A673 (cell line): ENCODE data around the gene MFSD11. TPM values are rescaled to one million over a fixed set of nuclear protein-coding genes. Genes with fewer than 3 reads are reported as not detected.

Source experiments
- BruUV-seq: library from RNA; stranded (reverse); fragments of 400-500 nt; replicated peaks from 2 replicates; lab custom pipeline; 2021; lab: Mats Ljungman, UMichigan
- CTCF ChIA-PET: fragments of 300-600 bp; sonication (Branson Sonifier 250); formaldehyde crosslinking; loops from one replicate; lab custom pipeline; 2022; ENCODE audit warnings: antibody characterized with exemption; lab: Charles Lee
- POLR2A ChIA-PET: fragments of 300-600 bp; sonication (Branson Sonifier 250); formaldehyde crosslinking; loops from one replicate; lab custom pipeline; 2022; ENCODE audit warnings: antibody characterized with exemption; ENCODE audit not compliant: low non-redundant PET; lab: Charles Lee
- DNase-seq: peaks from one replicate; pipeline ENCODE4 v3.0.0-alpha.2; 2015; ENCODE audit warnings: low spot score
- H3K27ac ChIP-seq: fragments of 200-600 bp; sonication (generic); 2 replicates; pipeline ENCODE4 v1.5.1; 2016; ENCODE audit warnings: mixed run types, low read depth, mild to moderate bottlenecking, mixed read lengths, antibody characterized with exemption, low read length; ENCODE audit not compliant: poor library complexity, severe bottlenecking
- H3K27me3 ChIP-seq: fragments of 200-600 bp; sonication (generic); replicated peaks from 2 replicates; pipeline ENCODE4 v1.6.1; 2017; ENCODE audit warnings: mixed run types, low read depth, mild to moderate bottlenecking, mixed read lengths, antibody characterized with exemption, low read length; ENCODE audit not compliant: insufficient read depth, poor library complexity
- H3K36me3 ChIP-seq: fragments of 200-600 bp; sonication (generic); 2 replicates; pipeline ENCODE4 v1.6.1; 2016; ENCODE audit warnings: mixed run types, mild to moderate bottlenecking, mixed read lengths, antibody characterized with exemption, low read length; ENCODE audit not compliant: insufficient read depth, poor library complexity, severe bottlenecking
- H3K4me1 ChIP-seq: fragments of 200-600 bp; sonication (generic); 2 replicates; pipeline ENCODE4 v1.6.1; 2017; ENCODE audit warnings: mixed run types, mild to moderate bottlenecking, mixed read lengths, antibody characterized with exemption, low read length; ENCODE audit not compliant: insufficient read depth, poor library complexity, severe bottlenecking
- H3K4me3 ChIP-seq: fragments of 200-600 bp; sonication (generic); 2 replicates; pipeline ENCODE4 v1.5.1; 2016; ENCODE audit warnings: low read depth, mixed run types, mild to moderate bottlenecking, mixed read lengths, low read length; ENCODE audit not compliant: poor library complexity, severe bottlenecking
- H3K9me3 ChIP-seq: fragments of 200-600 bp; sonication (generic); 2 replicates; pipeline ENCODE4 v1.6.1; 2016; ENCODE audit warnings: mixed run types, low read depth, mild to moderate bottlenecking, mixed read lengths, antibody characterized with exemption, low read length; ENCODE audit not compliant: poor library complexity, severe bottlenecking
- CTCF ChIP-seq: fragments of 300-800, 200-600 bp; sonication (generic); conservative IDR thresholded peaks from 2 replicates; pipeline ENCODE4 v1.5.1; 2017; ENCODE audit warnings: low read depth, mild to moderate bottlenecking, antibody characterized with exemption, low read length, moderate library complexity, mixed read lengths
- EZH2 ChIP-seq: fragments of 200-600 bp; sonication (generic); IDR thresholded peaks from 2 replicates; pipeline ENCODE4 v1.6.1; 2017; ENCODE audit warnings: borderline replicate concordance, low read depth, mild to moderate bottlenecking, mixed read lengths, antibody characterized with exemption, low read length; ENCODE audit not compliant: poor library complexity, severe bottlenecking
- intact Hi-C: fragments of 100-400 bp; cut with micrococcal nuclease; formaldehyde crosslinking; loops from one replicate; pipeline ENCODE4 v1.10.0; 2022; ENCODE audit not compliant: unreplicated experiment
- total RNA-seq: library from RNA; stranded (reverse); gene quantifications from 2 replicates; pipeline ENCODE4 v1.2.3, GENCODE V29; 2021

MFSD11 gene
- total RNA-seq, 1 experiment from 2014 or later: 38.8 TPM

GRCh38 chr17:76758570-76758969, 20.7 kb downstream of the MFSD11 start:
- BruUV-seq: no TSS peak
- Histone ChIP-seq H3K27me3 (no peaks in the 10 kb centered on the region), H3K4me1 (no peaks in the 10 kb centered on the region), H3K27ac (no peak overlapping the region), H3K4me3 (no peak overlapping the region), H3K9me3 (no peaks in the 10 kb centered on the region), H3K36me3 (peaks cover 4% of the 10 kb centered on the region)
- TF ChIP-seq EZH2: no peak
- no peak for TF ChIP-seq CTCF
- intact Hi-C loops: no loop called here
- ChIA-PET CTCF (no interaction called here), POLR2A (no interaction called here)
- DNase-seq: no peak

GRCh38 chr17:76772842-76773525, 35.1 kb downstream of the MFSD11 start:
- H3K4me3 ChIP-seq: peak overlapping the region; percentile 25
- TF ChIP-seq CTCF: no peak
- no peak for TF ChIP-seq EZH2
- peak; percentile 98 for DNase-seq
- POLR2A ChIA-PET: interaction anchor here (0.5 kb wide), 1 partner anchor 568 kb away, joined by 4 read pairs; no protein-coding TSS in a partner anchor
- H3K27ac ChIP-seq: peak overlapping the region; percentile 74
- peaks cover 21% of the 10 kb centered on the region for H3K36me3 ChIP-seq
- no peaks in the 10 kb centered on the region for H3K9me3 ChIP-seq
- intact Hi-C loops: no loop called here
- no peaks in the 10 kb centered on the region for H3K27me3 ChIP-seq
- CTCF ChIA-PET: interaction anchor here (0.6 to 0.7 kb wide), 2 partner anchors 18 to 465 kb away, joined by 3 to 8 read pairs; no protein-coding TSS in a partner anchor
- peaks cover 15% of the 10 kb centered on the region for H3K4me1 ChIP-seq
- TSS peak; percentile 62 for BruUV-seq

GRCh38 chr17:76775021-76775600, 37.2 kb downstream of the MFSD11 start:
- intact Hi-C loops: no loop called here
- ChIA-PET POLR2A (interaction anchor here (0.6 kb wide), 1 partner anchor 106 kb away, joined by 3 read pairs; no protein-coding TSS in a partner anchor), CTCF (no interaction called here)
- peaks cover 15% of the 10 kb centered on the region for H3K4me1 ChIP-seq
- H3K27me3 ChIP-seq: no peaks in the 10 kb centered on the region
- DNase-seq: no peak
- H3K4me3 ChIP-seq: no peak overlapping the region
- H3K27ac ChIP-seq: no peak overlapping the region
- no TSS peak for BruUV-seq
- H3K36me3 ChIP-seq: peaks cover 23% of the 10 kb centered on the region
- no peaks in the 10 kb centered on the region for H3K9me3 ChIP-seq
- TF ChIP-seq CTCF (no peak), EZH2 (no peak)
